Astrocyte (in vitro differentiated cells and primary cell): ENCODE results near the gene SUSD3.

ENCODE experiments used
- CTCF ChIP-seq: IDR thresholded peaks from 2 replicates; pipeline ENCODE4 v1.5.1; 2011; ENCODE audit warnings: low read depth, mild to moderate bottlenecking, inconsistent platforms, low read length, moderate library complexity; ENCODE audit not compliant: insufficient read depth
- EZH2 ChIP-seq: IDR thresholded peaks from 2 replicates; pipeline ENCODE4 v1.6.1; 2012; ENCODE audit warnings: mild to moderate bottlenecking, low read length, inconsistent platforms; ENCODE audit not compliant: insufficient read depth

- no peak for TF ChIP-seq CTCF
- no peak for TF ChIP-seq EZH2
These were observed 31.7 kb downstream of the SUSD3 start for GRCh38 chr9:93090091-93090655.
